Measurements from ENCODE around the gene C3orf52. TPM values are rescaled to one million over a fixed set of nuclear protein-coding genes. Genes with fewer than 3 reads are reported as not detected.

C3orf52 gene, protein sequence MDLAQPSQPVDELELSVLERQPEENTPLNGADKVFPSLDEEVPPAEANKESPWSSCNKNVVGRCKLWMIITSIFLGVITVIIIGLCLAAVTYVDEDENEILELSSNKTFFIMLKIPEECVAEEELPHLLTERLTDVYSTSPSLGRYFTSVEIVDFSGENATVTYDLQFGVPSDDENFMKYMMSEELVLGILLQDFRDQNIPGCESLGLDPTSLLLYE
- total RNA-seq, result 1.5 and 1.8 TPM in 2 replicates

GRCh38 chr3:112086076-112086854, at the start of gene C3orf52:
C3orf52 (plus strand) TSS chr3:112086389; CDS start chr3:112086408, 19 bp downstream.

DNA sequence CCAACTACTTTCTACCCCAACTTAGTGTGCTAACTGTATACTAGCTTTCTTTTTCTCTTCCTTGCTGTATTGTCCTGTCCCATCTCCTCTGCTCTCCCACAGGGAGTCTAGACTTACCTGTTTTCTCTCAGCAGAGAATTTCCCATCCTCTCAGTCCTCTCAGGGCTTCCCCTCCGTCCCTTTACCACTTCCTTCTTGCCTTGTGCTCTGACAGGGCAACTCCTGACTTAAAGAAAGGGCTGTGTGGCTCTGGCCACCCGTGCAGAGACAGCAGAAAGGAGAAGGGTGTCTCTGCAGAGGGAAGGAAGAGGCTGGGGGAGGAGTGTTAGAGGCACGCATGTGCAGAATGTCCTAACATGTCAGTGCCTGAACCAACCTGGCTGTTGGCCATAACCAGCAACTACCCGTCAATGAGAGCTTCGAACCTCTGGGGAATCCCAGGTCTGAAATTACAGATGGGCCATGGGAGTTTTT, 46.8 kb downstream of the C3orf52 start, which contains the start of gene GCSAM:
TSS of gene GCSAM (minus strand) at position 274 of the 474 bp plus-strand sequence. CDS start at position 146, 128 bp downstream.

Other genes with a start within 250 kb of the C3orf52 start
- 23.4 and 29.6 TPM in 2 replicates for gene PHLDB2, start 227.1 kb upstream of the C3orf52 start, total RNA-seq
- gene ABHD10, start 107.4 kb upstream of the C3orf52 start, total RNA-seq, result 41.0 and 42.9 TPM in 2 replicates
- 0.87 and 0.99 TPM in 2 replicates for gene TAGLN3, start 87.5 kb upstream of the C3orf52 start, total RNA-seq
- gene TMPRSS7, start 51.7 kb upstream of the C3orf52 start, total RNA-seq, result not detected in 2 replicates
- gene GCSAM, start 46.9 kb downstream of the C3orf52 start, total RNA-seq, result not detected in 2 replicates
- gene SLC9C1, start 207.8 kb downstream of the C3orf52 start, total RNA-seq, result not detected in 2 replicates
- gene CD200, start 246.8 kb downstream of the C3orf52 start, total RNA-seq, result not detected in 2 replicates

All from smooth muscle cell of trachea (primary cell).